ENCODE measurements around the gene CDC14C.

CDC14C gene

GRCh38 chr7:48924433-48924832 lies at the start of gene CDC14C:
TSS of gene CDC14C (plus strand) at chr7:48924547. CDS start at chr7:48924673, 126 bp downstream.
- no peak within 1 kb of the TSS for H3K27ac ChIP-seq
- no peak for TF ChIP-seq CTCF (conservative IDR thresholded peaks at IDR 0.05)

- TF ChIP-seq CTCF (conservative IDR thresholded peaks at IDR 0.05), result peak; percentile 96
- H3K27ac ChIP-seq, result no peak overlapping the region
Observed at GRCh38 chr7:48875045-48875916, 49.1 kb upstream of the CDC14C start.

- no peak for TF ChIP-seq CTCF (conservative IDR thresholded peaks at IDR 0.05)
- no peak overlapping the region for H3K27ac ChIP-seq
Observed at GRCh38 chr7:48876087-48876486, 48.3 kb upstream of the CDC14C start.

GRCh38 chr7:48880851-48881250 lies 43.5 kb upstream of the CDC14C start:
- no peak for TF ChIP-seq CTCF (conservative IDR thresholded peaks at IDR 0.05)
- H3K27ac ChIP-seq, result no peak overlapping the region

- no peak for TF ChIP-seq CTCF (conservative IDR thresholded peaks at IDR 0.05)
- H3K27ac ChIP-seq, result no peak overlapping the region
Observed at GRCh38 chr7:48887500-48887899, 36.8 kb upstream of the CDC14C start.

- H3K27ac ChIP-seq, result no peak overlapping the region
- no peak for TF ChIP-seq CTCF (conservative IDR thresholded peaks at IDR 0.05)
Observed at GRCh38 chr7:48894574-48894973, 29.8 kb upstream of the CDC14C start.

GRCh38 chr7:48899932-48900331 lies 24.4 kb upstream of the CDC14C start:
- no peak overlapping the region for H3K27ac ChIP-seq
- TF ChIP-seq CTCF (conservative IDR thresholded peaks at IDR 0.05), result no peak

All from VCaP (cell line).